Sigmoid colon (tissue), 4 donors: ENCODE measurements around the gene CD99L2.
"Not testable (repeated sequence)": the region's sequence is repeated elsewhere in the genome, so short reads cannot be mapped to it uniquely, and the experiment has no call there.

Experiments used
- EP300 ChIP-seq, 4 donors: sonication (generic); formaldehyde crosslinking; IDR thresholded peaks; one replicate each; pipeline ENCODE4 v1.6.1; 2017; ENCODE audit warnings: antibody characterized with exemption in 4 of 4
- POLR2A ChIP-seq, 2 donors: fragments of 450-650 bp; IDR thresholded peaks; one replicate each; pipeline ENCODE4 v1.6.1; 2016; ENCODE audit warnings: antibody characterized with exemption in 2 of 2, mild to moderate bottlenecking in 2 of 2, moderate library complexity in 2 of 2
- POLR2AphosphoS5 ChIP-seq, 4 donors: sonication (generic); formaldehyde crosslinking; IDR thresholded peaks; one replicate each; pipeline ENCODE4 v1.6.1; 2017; ENCODE audit warnings: antibody characterized with exemption in 4 of 4
- TF ChIP-seq, protein P1 (sequence below), 4 experiments: fragments of 450-650 bp in 3 of 4; fragments of 200-600 bp in 1 of 4; IDR thresholded peaks; one replicate each; pipeline ENCODE4 v1.5.1; 2016 to 2019; ENCODE audit warnings: antibody characterized with exemption in 4 of 4, mild to moderate bottlenecking in 3 of 4, moderate library complexity in 2 of 4

DNA sequence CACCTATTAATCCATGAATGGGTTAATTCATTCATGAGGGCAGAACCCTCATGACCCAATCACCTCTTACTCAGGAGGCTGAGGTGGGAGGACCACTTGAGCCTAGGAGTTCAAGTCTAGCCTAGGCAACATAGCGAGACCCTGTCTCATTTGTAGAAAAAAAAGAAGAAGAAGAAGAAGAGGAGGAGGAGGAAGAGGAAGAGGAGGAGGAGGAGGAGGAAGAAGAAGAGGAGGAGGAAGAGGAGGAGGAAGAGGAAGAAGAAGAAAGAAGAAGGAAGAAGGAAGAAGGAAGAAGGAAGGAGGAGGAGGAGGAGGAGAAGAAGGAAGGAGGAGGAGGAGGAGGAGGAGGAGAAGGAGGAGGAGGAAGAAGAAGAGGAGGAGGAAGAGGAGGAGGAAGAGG lies 74.6 kb downstream of the CD99L2 start:
- TF ChIP-seq, protein P1, sequence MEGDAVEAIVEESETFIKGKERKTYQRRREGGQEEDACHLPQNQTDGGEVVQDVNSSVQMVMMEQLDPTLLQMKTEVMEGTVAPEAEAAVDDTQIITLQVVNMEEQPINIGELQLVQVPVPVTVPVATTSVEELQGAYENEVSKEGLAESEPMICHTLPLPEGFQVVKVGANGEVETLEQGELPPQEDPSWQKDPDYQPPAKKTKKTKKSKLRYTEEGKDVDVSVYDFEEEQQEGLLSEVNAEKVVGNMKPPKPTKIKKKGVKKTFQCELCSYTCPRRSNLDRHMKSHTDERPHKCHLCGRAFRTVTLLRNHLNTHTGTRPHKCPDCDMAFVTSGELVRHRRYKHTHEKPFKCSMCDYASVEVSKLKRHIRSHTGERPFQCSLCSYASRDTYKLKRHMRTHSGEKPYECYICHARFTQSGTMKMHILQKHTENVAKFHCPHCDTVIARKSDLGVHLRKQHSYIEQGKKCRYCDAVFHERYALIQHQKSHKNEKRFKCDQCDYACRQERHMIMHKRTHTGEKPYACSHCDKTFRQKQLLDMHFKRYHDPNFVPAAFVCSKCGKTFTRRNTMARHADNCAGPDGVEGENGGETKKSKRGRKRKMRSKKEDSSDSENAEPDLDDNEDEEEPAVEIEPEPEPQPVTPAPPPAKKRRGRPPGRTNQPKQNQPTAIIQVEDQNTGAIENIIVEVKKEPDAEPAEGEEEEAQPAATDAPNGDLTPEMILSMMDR (IDR thresholded peaks at IDR 0.05) = not testable (repeated sequence)
- not testable (repeated sequence) for TF ChIP-seq POLR2A, EP300, POLR2AphosphoS5 (IDR thresholded peaks at IDR 0.05)
